K562 (cell line): ENCODE data around the gene TBL2. TPM values are rescaled to one million over a fixed set of nuclear protein-coding genes. Genes with fewer than 3 reads are reported as not detected.

ENCODE experiments used
- ATF2 ChIP-seq: sonication (generic); formaldehyde crosslinking; IDR thresholded peaks from 2 replicates; pipeline ENCODE4 v1.8.1; 2022; ENCODE audit warnings: missing genetic modification reagents
- FOXK2 ChIP-seq, 2 experiments: fragments of 450-650 bp; IDR thresholded peaks in 1 of 2; conservative IDR thresholded peaks in 1 of 2; 2 replicates each; pipeline ENCODE4 v1.6.1; 2016; ENCODE audit warnings: low read depth in 2 of 2, mild to moderate bottlenecking in 1 of 2
- PHF21A ChIP-seq: fragments of 450-650 bp; IDR thresholded peaks from 2 replicates; pipeline ENCODE4 v1.6.1; 2017; ENCODE audit warnings: low read depth, borderline replicate concordance
- POLR2B ChIP-seq: fragments of 450-650 bp; IDR thresholded peaks from 2 replicates; pipeline ENCODE4 v1.6.1; 2018; ENCODE audit warnings: low read depth; ENCODE audit not compliant: partially characterized antibody
- SP1 ChIP-seq: sonication (generic); formaldehyde crosslinking; IDR thresholded peaks from 2 replicates; pipeline ENCODE4 v1.8.1; 2022; ENCODE audit warnings: mild to moderate bottlenecking, missing genetic modification reagents
- TAF9B ChIP-seq: fragments of 450-650 bp; IDR thresholded peaks from 2 replicates; pipeline ENCODE4 v1.6.1; 2018; ENCODE audit warnings: mild to moderate bottlenecking; ENCODE audit not compliant: partially characterized antibody
- ZBTB2 ChIP-seq: fragments of 450-650 bp; IDR thresholded peaks from 2 replicates; pipeline ENCODE4 v1.6.1; 2016; ENCODE audit warnings: antibody characterized with exemption
- ZFP91 ChIP-seq: sonication (generic); formaldehyde crosslinking; IDR thresholded peaks from 2 replicates; pipeline ENCODE4 v1.8.0; 2022; ENCODE audit warnings: mild to moderate bottlenecking, missing genetic modification reagents
- ZKSCAN1 ChIP-seq: fragments of 150-350 bp; IDR thresholded peaks from 2 replicates; pipeline ENCODE4 v1.6.1; 2016; ENCODE audit warnings: low read depth, low read length
- ZNF449 ChIP-seq: fragments of 250-450 bp; sonication (Bioruptor Pico); IDR thresholded peaks from 2 replicates; pipeline ENCODE4 v1.8.0; 2022; ENCODE audit warnings: moderate library complexity, mild to moderate bottlenecking, inconsistent platforms
- ZNF644 ChIP-seq: fragments of 200-800 bp; sonication (Bioruptor generic); IDR thresholded peaks from 2 replicates; pipeline ENCODE4 v1.6.1; 2016; ENCODE audit warnings: low read depth, missing genetic modification characterization, missing compliant biosample characterization
- ZNF780A ChIP-seq: fragments of 250-450 bp; sonication (Bioruptor Pico); IDR thresholded peaks from 2 replicates; pipeline ENCODE4 v1.5.0; 2021; ENCODE audit warnings: mild to moderate bottlenecking
- polyA plus RNA-seq, 8 experiments: library from polyadenylated mRNA; depleted of rRNA in 4 of 8; stranded (reverse) in 5 of 8; unstranded in 3 of 8; fragments of >200 nt; fragmentation: Nextera tagmentation in 2 of 8; fragmentation: Illumina TruSeq in 1 of 8; extraction: Ambion mirVana in 2 of 8; extraction: Trizol in 1 of 8; gene quantifications; 2 replicates each; pipeline versions ENCODE4 v1.2.1 to v1.2.3, GENCODE V29; 2011 to 2014; ENCODE audit warnings: inconsistent platforms in 1 of 8, missing spikeins in 1 of 8
- total RNA-seq, 7 experiments: library from RNA; depleted of rRNA in 6 of 7; stranded (reverse); fragments of >200 nt in 6 of 7; fragmentation: Illumina TruSeq in 2 of 7; extraction: Trizol in 2 of 7; gene quantifications; 2 replicates each; pipeline versions ENCODE4 v1.2.1 to v1.2.3, GENCODE V29; 2011 to 2021; ENCODE audit warnings: low replicate concordance in 1 of 7
- TF ChIP-seq, protein P1 (sequence below): sonication (generic); formaldehyde crosslinking; IDR thresholded peaks from 2 replicates; pipeline ENCODE4 v1.8.1; 2023; ENCODE audit warnings: missing genetic modification reagents, mild to moderate bottlenecking, borderline replicate concordance
- TF ChIP-seq, protein P2 (sequence below), 2 experiments: fragments of 450-650 bp in 1 of 2; sonication (generic) in 1 of 2; formaldehyde crosslinking; conservative IDR thresholded peaks; 2 replicates each; pipeline versions ENCODE4 v1.4.0 to v1.8.1; 2020 to 2022; ENCODE audit warnings: mild to moderate bottlenecking in 1 of 2, missing genetic modification reagents in 1 of 2

The TBL2 gene
- total and polyA plus RNA-seq, 9 of the 15 experiments (the other 6 are each of a cell fraction or from before 2014, with no cell fraction given), result 2.5 to 123 (median 49.2) TPM

- TF ChIP-seq ATF2 (CRISPR knock-in tag), result no peak
- no peak for TF ChIP-seq TAF9B
- TF ChIP-seq POLR2B, result no peak
- TF ChIP-seq ZNF644 (tag), result no peak
- no peak for TF ChIP-seq ZNF449 (CRISPR knock-in tag)
- TF ChIP-seq ZNF780A (CRISPR knock-in tag), result no peak
- TF ChIP-seq, protein P1, sequence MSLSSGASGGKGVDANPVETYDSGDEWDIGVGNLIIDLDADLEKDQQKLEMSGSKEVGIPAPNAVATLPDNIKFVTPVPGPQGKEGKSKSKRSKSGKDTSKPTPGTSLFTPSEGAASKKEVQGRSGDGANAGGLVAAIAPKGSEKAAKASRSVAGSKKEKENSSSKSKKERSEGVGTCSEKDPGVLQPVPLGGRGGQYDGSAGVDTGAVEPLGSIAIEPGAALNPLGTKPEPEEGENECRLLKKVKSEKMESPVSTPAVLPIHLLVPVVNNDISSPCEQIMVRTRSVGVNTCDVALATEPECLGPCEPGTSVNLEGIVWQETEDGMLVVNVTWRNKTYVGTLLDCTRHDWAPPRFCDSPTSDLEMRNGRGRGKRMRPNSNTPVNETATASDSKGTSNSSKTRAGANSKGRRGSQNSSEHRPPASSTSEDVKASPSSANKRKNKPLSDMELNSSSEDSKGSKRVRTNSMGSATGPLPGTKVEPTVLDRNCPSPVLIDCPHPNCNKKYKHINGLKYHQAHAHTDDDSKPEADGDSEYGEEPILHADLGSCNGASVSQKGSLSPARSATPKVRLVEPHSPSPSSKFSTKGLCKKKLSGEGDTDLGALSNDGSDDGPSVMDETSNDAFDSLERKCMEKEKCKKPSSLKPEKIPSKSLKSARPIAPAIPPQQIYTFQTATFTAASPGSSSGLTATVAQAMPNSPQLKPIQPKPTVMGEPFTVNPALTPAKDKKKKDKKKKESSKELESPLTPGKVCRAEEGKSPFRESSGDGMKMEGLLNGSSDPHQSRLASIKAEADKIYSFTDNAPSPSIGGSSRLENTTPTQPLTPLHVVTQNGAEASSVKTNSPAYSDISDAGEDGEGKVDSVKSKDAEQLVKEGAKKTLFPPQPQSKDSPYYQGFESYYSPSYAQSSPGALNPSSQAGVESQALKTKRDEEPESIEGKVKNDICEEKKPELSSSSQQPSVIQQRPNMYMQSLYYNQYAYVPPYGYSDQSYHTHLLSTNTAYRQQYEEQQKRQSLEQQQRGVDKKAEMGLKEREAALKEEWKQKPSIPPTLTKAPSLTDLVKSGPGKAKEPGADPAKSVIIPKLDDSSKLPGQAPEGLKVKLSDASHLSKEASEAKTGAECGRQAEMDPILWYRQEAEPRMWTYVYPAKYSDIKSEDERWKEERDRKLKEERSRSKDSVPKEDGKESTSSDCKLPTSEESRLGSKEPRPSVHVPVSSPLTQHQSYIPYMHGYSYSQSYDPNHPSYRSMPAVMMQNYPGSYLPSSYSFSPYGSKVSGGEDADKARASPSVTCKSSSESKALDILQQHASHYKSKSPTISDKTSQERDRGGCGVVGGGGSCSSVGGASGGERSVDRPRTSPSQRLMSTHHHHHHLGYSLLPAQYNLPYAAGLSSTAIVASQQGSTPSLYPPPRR, result no peak
- no peak for TF ChIP-seq SP1
- no peak for TF ChIP-seq FOXK2 (conservative IDR thresholded peaks at IDR 0.05 in 1 of 2, IDR thresholded peaks at IDR 0.05 in 1 of 2; ENCODE audit: low read depth in 2 of 2)
- TF ChIP-seq, protein P2, sequence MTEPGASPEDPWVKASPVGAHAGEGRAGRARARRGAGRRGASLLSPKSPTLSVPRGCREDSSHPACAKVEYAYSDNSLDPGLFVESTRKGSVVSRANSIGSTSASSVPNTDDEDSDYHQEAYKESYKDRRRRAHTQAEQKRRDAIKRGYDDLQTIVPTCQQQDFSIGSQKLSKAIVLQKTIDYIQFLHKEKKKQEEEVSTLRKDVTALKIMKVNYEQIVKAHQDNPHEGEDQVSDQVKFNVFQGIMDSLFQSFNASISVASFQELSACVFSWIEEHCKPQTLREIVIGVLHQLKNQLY (CRISPR knock-in tag; conservative IDR thresholded peaks at IDR 0.05), result no peak
- no peak for TF ChIP-seq PHF21A
- TF ChIP-seq ZFP91 (CRISPR knock-in tag), result no peak
- no peak for TF ChIP-seq ZKSCAN1
- no peak for TF ChIP-seq ZBTB2
Observed at GRCh38 chr7:73622909-73623797, 44.8 kb upstream of the TBL2 start (continued).
